ENCODE measurements around the gene DHFR2.
A peak's percentile ranks its signal among the peaks of the same experiment; 100 is the strongest.

The DHFR2 gene

GRCh38 chr3:94099311-94099710, 36.6 kb upstream of the DHFR2 start:
- Histone ChIP-seq H3K4me1 (ENCODE audit: control insufficient read depth, insufficient read depth, low read length) (no peaks in the 10 kb centered on the region), H3K4me3 (ENCODE audit: low read depth, low read length) (no peak overlapping the region), H3K27ac (ENCODE audit: extremely low read depth, low read depth, low read length) (no peak overlapping the region), H3K9me3 (ENCODE audit: control insufficient read depth, insufficient read depth, low read depth, low read length) (no peaks in the 10 kb centered on the region), H3K36me3 (ENCODE audit: control insufficient read depth in 2 of 2, insufficient read depth in 1 of 2, low read length in 2 of 2) (peaks cover 6 to 33% of the 10 kb centered on the region in 2 experiments; a peak in 1 of 3 replicates)
- ChIA-PET POLR2A (no interaction called here), CTCF (interaction anchor here (1.5 kb wide), 1 partner anchor 135 kb away, joined by 5 read pairs; no protein-coding TSS in a partner anchor)
- TF ChIP-seq ZNF146 (tag by site-specific recombination; IDR thresholded peaks at IDR 0.05) (no peak), ZNF473 (tag by site-specific recombination; IDR thresholded peaks at IDR 0.05) (no peak), KLF8 (tag by site-specific recombination; IDR thresholded peaks at IDR 0.05) (no peak), ZNF391 (tag by site-specific recombination; IDR thresholded peaks at IDR 0.05; ENCODE audit: borderline replicate concordance, low read depth) (no peak), ZNF561 (tag by site-specific recombination; IDR thresholded peaks at IDR 0.05; ENCODE audit: borderline replicate concordance) (no peak), ZBTB11 (tag by site-specific recombination; conservative IDR thresholded peaks at IDR 0.05; ENCODE audit: low read depth) (no peak), ZNF354C (tag by site-specific recombination; IDR thresholded peaks at IDR 0.05; ENCODE audit: borderline replicate concordance, low read depth) (no peak), YY1 (tag by site-specific recombination; IDR thresholded peaks at IDR 0.05) (no peak), ZBTB17 (tag by site-specific recombination; IDR thresholded peaks at IDR 0.05) (no peak)

- Histone ChIP-seq H3K4me1 (ENCODE audit: control insufficient read depth, insufficient read depth, low read length) (no peaks in the 10 kb centered on the region), H3K36me3 (ENCODE audit: control insufficient read depth in 2 of 2, insufficient read depth in 1 of 2, low read length in 2 of 2) (peaks cover 6 to 33% of the 10 kb centered on the region in 2 experiments; a peak in 1 of 3 replicates), H3K9me3 (ENCODE audit: control insufficient read depth, insufficient read depth, low read depth, low read length) (no peaks in the 10 kb centered on the region), H3K4me3 (ENCODE audit: low read depth, low read length) (no peak overlapping the region), H3K27ac (ENCODE audit: extremely low read depth, low read depth, low read length) (no peak overlapping the region)
- TF ChIP-seq ZNF549 (tag by site-specific recombination; IDR thresholded peaks at IDR 0.05), result no peak
- peak; percentile 45; the same call in 1 of the 2 replicates for TF ChIP-seq ZBTB44 (tag by site-specific recombination; IDR thresholded peaks at IDR 0.05)
- ChIA-PET POLR2A (no interaction called here), CTCF (interaction anchor here (0.6 to 1.5 kb wide), 2 partner anchors 136 to 1002 kb away, joined by 5 to 6 read pairs; no protein-coding TSS in a partner anchor)
Observed at GRCh38 chr3:94098452-94098851, 35.7 kb upstream of the DHFR2 start.

- no peak overlapping the region for H3K4me3 ChIP-seq (ENCODE audit: low read depth, low read length)
- no peak overlapping the region for H3K27ac ChIP-seq (ENCODE audit: extremely low read depth, low read depth, low read length)
- ChIA-PET CTCF (no interaction called here), POLR2A (no interaction called here)
- H3K4me1 ChIP-seq (ENCODE audit: control insufficient read depth, insufficient read depth, low read length), result no peaks in the 10 kb centered on the region
- no peaks in the 10 kb centered on the region for H3K9me3 ChIP-seq (ENCODE audit: control insufficient read depth, insufficient read depth, low read depth, low read length)
- peaks cover 6 to 39% of the 10 kb centered on the region in 2 experiments; a peak in 2 of 3 replicates for H3K36me3 ChIP-seq (ENCODE audit: control insufficient read depth in 2 of 2, insufficient read depth in 1 of 2, low read length in 2 of 2)
- no peak for TF ChIP-seq ZNF350 (tag by site-specific recombination; IDR thresholded peaks at IDR 0.05)
- TF ChIP-seq ZNF148 (tag by site-specific recombination; IDR thresholded peaks at IDR 0.05; ENCODE audit: borderline replicate concordance), result no peak
- TF ChIP-seq ZNF202 (tag by site-specific recombination; IDR thresholded peaks at IDR 0.05; ENCODE audit: borderline replicate concordance), result no peak
- no peak for TF ChIP-seq ZNF677 (tag by site-specific recombination; IDR thresholded peaks at IDR 0.05)
- no peak for TF ChIP-seq TCF7L2 (IDR thresholded peaks at IDR 0.05; ENCODE audit: borderline replicate concordance, low read depth, low read length)
- no peak for TF ChIP-seq ZNF768 (tag by site-specific recombination; IDR thresholded peaks at IDR 0.05)
- TF ChIP-seq ZNF280C (tag by site-specific recombination; IDR thresholded peaks at IDR 0.05), result no peak
- no peak for TF ChIP-seq ZNF510 (tag by site-specific recombination; IDR thresholded peaks at IDR 0.05; ENCODE audit: insufficient replicate concordance)
- TF ChIP-seq ZXDB (tag by site-specific recombination; IDR thresholded peaks at IDR 0.05), result no peak
- no peak for TF ChIP-seq ZNF777 (tag by site-specific recombination; IDR thresholded peaks at IDR 0.05; ENCODE audit: borderline replicate concordance)
Observed at GRCh38 chr3:94095111-94095510, 32.4 kb upstream of the DHFR2 start.

Measured in HEK293 (cell line).